SK-N-DZ (cell line): ENCODE measurements around the gene ZSWIM1.
"Not testable (repeated sequence)": the region's sequence is repeated elsewhere in the genome, so short reads cannot be mapped to it uniquely, and the experiment has no call there.

Source experiments
- DNase-seq: peaks from one replicate; pipeline ENCODE4 v3.0.0-alpha.2; 2015; ENCODE audit warnings: low spot score

ZSWIM1 gene

DNA sequence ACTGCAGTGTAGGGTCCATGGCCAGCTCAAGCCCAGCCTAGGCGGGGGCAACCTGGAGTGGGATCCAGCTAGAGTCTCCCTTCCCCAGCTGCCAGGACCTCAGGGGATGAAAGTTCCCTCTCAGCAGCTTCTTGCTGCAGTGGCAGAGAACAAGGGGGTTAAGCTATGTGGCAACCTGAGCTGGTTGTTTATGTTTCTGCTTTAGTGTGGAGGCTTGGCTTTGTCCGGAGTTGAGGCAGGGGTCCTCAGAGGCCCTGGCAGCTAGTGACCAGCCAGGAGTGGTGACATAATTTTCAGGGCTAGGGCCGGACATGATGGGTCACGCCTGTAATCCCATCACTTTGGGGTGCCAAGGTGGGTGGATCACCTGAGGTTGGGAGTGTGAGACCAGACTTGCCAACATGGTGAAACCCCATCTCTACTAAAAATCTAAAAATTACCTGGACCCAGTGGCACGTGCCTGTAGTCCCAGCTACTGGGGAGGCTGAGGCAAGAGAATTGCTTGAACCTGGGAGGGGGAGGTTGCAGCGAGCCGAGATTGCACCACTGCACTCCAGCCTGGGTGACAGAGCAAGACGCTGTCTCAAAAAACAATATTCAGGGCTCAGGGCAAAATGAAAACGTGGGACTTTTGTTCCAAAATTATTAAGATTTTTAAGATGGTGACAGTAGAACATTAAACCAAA is 44.9 kb downstream of the ZSWIM1 start:
- no peak for DNase-seq

DNA sequence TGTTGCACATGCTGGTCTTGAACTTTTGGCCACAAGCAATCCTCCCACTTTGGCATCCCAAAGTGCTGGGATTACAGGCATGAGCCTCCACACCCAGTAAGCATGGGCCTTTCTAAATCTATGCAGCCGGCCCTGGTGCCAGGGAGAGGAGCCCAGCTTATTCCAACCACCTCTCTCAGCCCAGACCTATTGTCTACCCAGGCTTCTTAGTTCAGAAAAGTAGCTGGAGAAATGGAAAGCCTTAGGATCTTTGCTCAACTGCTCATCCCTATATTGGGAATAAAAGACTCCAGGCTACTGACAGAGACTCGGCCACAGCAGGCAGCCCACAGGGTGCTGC is 45.7 kb downstream of the ZSWIM1 start:
- DNase-seq: no peak

DNA sequence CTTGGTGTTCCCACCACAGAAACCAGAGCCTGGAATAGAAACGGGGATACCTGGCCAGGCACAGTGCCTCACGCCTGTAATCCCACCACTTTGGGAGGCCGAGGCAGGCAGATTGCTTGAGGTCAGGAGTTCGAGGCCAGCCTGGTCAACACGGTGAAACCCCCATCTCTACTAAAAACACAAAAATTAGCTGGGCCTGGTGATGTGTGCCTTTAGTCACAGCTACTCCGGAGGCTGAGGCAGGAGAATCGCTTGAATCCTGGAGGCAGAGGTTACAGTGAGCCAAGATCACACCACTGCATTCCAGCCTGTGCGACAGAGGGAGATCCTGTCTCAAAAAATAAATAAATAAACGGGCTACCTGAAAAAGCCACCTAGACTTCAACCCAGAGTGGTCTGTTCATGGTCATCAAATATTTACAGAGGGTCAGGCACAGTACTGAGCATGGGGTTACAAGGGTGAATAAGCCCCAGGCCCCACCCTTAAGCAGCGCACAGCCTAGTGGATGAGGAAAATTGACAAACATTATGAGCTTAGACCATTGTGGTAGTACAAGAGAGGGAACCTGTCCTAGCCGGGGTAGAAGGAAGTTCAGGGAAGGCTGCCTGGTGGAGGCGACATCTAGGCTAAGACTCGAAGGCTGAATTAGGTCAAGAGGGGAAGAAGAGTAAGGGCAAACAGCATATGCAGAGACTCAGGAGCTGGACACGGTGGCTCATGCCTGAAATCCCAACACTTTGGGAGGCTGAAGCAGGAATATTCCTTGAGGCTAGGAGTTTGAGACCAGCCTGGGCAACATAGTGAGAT is 46.2 kb downstream of the ZSWIM1 start:
- no peak for DNase-seq

DNA sequence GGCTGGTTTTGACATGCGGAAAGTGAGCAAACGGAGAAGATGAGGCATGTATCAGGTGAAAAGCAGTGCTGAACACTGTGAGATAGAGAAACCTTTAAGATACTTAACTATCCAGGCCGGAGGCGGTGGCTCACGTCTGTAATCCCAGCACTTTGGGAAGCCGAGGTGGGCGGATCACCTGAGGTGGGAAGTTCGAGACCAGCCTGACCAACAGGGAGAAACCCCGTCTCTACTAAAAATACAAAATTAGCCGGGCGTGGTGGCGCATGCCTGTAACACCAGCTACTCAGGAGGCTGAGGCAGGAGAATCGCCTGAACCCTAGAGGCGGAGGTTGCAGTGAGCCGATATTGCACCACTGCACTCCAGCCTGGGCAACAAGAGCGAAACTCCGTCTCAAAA is 50.7 kb downstream of the ZSWIM1 start:
- not testable (repeated sequence) for DNase-seq

DNA sequence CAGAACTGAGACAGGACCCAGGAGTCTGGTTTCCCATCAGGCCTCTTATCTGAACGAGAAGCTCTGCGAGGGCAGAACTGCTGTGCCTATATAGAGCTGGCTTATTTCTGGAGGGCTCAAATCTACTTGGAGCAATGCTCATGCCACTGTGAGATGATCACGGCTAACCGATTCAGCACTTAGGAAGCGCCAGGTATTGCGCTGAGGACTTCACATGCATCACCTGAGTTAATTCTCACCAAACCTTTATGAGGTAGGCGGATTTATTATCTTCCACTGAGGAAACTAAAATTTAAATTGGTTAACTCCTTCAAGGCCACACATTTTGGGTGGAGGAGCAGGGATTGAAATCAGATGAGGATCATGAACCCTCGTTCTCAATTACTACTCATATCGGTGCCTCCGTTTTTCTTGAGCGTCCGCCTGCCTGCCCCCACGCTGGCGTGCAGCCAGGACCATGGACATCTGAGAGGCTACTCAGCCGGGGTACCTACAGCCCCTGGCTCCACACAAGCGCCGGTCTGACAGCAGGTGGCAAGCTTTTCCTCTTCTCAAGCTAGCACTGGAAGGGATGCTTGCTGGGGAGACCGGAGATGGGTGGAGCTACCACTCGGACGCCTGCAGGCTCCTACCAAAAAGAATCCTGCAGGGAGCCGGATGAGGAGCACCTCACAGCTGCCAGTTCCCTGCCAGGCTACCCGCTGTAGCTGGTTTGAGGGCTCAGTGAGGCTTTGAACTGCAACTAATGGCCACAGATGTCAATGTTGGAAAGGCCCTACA is 52.4 kb downstream of the ZSWIM1 start:
- DNase-seq: peak; percentile 94

DNA sequence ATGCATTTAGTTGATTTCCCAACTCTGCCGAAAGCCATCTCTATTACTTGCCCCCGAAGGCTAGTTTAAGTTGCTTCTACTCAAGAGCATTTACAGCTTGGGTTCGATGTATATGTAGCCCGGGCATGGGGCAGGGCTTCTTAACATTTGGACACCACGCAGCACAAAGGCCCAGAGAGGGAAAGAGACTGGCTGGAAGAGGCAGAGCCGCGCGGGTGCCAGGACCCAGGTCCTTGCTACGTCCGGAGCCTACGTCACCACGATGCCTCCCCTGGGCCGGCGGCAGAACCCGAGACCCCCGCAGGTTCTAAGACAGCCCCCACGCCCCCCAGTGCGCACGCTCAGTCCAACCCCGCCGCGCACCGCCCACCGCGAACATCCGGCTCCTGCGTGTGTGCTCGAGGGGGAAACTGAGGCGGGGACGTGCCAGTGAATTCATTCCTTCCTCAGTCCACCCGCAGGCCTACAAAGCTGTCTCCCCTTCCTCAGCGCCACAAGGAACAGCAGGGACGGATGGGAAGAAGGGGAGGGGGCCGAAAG is 53.1 kb downstream of the ZSWIM1 start:
- DNase-seq: peak; percentile 92
